GM19395 (cell line): ENCODE results near the gene ECHDC3.
"Not testable (repeated sequence)": the region's sequence is repeated elsewhere in the genome, so short reads cannot be mapped to it uniquely, and the experiment has no call there.

Source experiments
- ATAC-seq: cut with Tn5 transposase; IDR thresholded peaks from one replicate; pipeline ENCODE4 v1.9.1; 2021; ENCODE audit warnings: mild to moderate bottlenecking, moderate library complexity; ENCODE audit not compliant: unreplicated experiment

ECHDC3 gene

DNA sequence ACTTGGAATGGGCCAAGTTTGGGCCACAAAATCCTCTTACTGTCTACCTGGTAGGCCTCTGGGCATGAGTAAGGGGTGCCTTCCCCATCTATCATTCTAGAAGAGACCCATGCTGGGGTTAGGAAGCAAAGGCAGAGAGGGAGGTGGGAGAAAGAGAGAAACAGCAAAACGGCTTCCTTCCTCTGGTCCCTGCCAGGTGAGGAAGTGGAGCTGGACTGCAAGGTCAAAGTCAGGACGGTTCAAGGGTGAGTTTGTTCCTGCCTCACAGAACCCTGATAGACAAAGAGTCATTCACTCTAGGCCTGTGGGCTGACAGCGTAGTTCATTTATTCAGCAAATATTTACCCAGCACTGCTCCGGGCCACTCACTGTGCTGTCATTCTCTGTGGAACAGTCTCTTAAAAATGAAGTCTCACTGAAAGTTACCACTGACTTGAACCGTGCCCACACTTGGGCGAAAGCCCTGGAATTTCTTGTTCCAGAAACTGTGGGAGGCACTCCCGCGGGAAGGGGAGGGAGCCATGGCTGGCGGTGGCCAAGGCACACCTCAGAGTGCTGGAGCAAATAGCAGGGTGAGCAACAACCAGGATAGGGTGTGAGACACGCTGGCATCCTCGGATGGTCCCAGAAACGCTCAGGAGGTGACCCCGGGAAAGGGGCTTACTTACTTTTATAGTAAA, 26.2 kb upstream of the ECHDC3 start:
- ATAC-seq: no peak

DNA sequence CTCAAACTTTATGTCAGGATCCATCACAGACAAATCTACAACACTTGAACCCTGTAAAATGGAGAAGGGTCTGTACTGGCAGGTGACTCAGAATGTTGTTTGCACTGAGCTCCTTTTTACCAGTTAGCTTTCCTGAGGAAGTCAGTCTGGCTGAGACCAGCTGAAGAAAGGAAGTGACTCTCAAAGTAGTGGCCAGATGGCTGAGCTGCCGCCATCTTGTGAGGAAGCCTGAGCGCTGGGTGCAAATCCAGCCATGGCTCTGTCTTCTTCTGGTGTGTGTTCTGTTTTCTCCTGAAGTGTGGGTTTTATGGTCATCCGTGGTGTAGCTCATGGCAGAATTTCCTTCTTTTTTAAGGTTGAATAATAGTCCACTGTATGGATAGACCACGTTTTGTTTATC, 25.5 kb upstream of the ECHDC3 start:
- ATAC-seq: no peak

DNA sequence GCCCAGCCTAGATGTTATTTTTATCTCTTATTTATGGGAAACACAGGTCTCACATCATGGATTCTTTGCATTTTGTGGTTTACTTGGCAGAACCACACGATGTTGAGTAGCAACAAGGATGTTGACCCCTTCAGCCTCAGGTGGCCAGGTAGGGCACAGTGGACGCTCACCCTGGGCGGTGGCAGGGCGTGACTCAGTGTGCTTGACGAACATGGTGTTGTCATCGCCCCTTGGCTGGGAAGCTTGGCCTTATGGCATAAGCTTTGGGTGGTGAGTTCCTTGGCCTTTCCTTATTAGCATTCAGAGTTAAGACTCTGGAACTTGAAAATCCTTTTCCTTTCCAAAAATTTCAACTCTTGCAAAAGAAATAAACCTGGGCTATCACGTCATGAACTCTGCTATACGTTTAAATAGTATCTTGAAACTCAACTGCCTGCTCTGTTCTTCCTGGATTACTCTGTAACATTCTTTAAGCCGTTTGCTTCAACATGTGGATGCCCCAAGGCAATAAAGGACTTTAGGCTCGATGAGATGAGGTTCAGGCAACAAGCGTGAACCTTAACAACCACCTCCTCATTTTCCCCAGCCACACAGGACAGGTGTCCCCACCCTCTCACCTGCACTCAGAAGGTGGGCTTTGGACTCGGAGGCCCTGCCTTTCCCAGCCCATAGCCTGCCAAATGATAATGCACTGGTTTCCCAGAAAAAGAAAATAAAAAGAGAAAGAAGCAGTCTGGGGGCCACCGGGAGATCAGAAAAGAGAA, 22.5 kb upstream of the ECHDC3 start:
- no peak for ATAC-seq

DNA sequence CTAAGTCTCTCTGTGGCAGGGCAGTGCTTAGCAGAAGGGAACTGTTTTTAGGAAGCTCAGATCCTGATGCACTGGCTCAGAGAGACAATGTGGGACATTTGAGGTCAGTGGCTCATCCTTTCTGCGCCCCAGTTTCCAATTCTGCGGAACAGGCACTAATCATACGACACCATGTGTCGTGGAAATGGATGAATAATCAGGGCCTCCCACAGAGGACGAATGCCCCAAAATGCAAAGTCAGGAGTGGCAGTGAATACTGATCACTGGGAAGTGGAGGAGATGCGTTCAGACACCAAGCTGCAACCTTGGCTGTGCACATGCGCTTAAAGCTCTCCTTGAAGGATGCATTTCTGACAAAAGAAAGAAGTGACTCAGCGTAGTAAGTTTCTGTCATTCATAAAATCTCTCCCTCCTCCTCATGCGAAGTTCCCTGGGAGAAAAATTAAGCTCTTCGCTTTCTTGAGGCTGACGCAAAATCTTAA, 21.9 kb upstream of the ECHDC3 start:
- no peak for ATAC-seq

DNA sequence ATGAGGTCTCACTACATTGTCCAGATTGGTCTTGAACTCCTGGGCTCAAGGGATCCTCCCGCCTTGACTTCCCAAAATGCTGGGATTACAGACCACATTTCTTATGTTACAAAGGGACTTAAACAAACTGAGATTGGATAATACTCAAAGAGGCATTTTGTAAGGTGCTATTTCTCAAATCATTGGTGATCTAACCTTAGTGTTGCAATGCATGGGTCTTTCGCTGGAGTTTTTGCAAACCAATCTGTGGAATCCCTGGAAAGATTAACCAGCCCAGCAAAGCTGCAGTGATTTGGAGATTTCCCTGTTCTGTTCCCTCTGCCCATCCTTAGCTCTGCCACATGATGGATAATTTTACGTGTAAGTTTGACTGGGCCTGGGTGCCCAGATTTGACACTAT, 20.4 kb upstream of the ECHDC3 start:
- no peak for ATAC-seq

DNA sequence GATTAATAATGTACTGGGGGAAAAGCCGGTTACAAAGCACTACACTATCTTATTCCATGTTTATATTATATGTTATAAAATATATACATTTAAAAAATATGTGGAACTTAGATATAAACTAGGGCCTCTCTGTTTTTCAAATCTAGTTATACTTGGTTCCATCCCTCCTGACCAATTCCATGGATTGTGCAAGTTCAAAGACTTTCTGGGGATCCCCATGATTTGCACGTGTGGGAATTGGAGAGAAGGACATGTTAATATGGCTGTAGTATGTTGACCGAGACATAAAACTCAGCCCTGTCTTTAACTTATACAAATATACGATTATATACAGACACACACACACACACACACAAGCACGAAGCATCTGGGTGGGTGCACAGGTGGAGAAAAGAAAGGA, 18.8 kb upstream of the ECHDC3 start:
- ATAC-seq: no peak

DNA sequence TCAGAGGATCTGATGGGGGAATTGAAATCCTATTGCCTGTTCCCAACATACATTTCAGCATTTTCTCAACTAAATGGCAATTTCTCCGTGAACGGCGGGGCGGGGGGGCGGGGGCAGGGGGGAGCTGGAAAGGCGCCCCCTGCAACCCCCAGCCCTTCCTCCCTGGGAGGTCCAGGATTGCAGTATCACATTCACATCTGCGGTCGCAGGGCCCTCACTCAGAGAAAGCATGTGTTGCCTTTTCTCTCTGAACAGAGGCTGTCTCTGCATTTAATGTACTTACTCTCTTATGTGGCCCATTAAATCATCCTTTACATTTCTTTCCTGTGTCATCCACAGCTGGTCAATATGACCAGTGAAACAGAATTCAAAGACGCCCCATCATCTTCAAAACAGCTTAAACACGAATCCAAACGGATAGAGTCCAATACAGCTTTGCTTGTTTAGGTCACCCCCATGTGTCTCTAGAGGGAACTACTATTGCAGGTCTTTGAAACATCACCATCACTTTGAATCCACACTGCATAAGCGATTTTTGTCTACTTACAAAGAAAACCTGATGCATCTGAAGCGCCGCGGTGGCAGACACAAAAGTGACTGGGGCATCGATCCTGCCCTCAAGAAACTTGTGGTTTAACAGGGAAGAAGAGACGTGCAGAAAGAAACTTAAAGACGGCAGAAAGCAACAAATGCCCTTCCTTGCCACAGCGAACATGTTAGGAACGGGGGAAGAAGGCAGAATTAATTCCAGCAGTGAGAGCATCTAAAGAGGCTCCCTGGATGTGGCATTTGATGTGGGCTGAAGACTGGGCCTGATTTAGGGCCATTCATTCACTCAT, 17.0 kb upstream of the ECHDC3 start:
- no peak for ATAC-seq

DNA sequence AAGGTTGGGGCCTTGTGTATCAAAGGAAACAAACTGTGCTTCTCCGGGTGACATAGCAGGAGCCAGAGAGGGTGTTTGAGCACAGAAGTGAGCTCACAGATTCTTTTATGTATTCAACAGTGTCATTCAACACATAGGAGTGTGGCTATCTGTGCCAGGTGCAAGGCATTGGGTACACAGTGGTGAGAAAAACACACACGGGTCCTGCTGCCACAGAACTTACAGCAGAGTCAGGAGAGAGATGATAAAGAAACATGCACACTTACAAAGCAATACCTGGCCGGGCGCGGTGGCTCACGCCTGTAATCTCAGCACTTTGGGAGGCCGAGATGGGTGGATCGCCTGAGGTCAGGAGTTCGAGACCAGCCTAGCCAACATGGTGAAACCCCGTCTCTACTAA, 16.3 kb upstream of the ECHDC3 start:
- ATAC-seq: no peak

DNA sequence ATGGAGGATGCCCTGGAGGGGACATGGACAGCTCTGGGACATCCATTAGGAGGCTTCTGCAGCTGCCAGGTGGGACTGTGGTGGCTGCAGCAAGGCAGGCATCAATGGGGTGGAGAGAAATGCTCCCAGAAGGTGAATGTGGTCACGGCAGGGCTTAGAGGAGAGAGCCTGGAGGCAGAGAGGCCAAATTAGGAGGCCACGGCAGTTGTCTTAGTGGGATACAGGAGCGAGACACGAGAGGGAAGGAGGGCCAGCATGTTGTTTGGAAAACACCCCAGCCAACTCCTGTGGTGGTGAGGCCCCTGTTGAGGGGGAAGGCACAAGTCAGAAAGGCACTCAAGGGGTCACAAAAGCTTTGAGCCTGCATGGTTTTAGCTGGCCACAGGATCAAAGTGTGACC, 14.6 kb upstream of the ECHDC3 start:
- no peak for ATAC-seq

DNA sequence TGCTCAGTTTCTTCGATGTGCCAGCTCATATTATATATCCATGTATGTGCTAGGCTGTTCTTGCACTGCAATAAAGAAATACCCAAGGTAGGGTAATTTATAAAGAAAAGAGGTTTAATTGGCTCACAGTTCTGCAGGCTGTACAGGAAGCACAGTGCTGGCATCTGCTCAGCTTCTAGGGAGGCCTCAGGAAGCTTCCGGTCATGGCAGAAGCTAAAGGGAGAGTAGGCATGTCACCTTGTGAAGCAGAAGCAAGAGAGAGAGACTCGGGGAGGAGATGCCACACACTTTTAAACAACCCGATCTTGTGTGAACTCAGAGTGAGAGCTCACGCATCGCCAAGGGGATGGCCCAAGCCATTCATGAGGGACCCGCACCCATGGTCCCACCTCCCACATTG, 13.8 kb upstream of the ECHDC3 start:
- ATAC-seq: no peak

DNA sequence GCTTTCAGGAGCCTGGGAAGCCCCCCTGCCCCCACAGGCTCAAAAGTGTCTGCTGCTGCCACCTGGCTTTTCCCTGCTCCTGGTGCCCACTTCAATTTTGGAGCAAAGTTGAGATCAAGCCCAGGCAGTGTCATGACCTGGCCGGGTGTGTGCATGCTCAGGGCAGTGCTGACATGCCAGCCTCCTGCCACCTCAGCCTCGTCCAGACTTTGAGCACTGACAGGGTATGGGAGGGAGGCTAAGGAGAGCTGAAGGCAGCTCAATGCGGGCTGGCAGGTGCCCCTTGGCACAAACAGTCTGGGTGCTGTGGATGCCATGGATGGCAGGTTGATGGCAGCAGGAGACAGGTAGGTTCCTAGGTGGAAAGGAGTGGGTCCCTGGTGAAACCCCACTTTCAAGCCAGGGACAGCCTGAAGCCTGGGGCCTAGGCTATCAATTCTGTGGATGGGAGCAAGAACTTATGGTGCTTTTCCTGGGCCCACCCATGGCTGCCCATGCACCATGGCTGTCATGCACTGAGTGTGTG, 12.3 kb upstream of the ECHDC3 start:
- no peak for ATAC-seq

DNA sequence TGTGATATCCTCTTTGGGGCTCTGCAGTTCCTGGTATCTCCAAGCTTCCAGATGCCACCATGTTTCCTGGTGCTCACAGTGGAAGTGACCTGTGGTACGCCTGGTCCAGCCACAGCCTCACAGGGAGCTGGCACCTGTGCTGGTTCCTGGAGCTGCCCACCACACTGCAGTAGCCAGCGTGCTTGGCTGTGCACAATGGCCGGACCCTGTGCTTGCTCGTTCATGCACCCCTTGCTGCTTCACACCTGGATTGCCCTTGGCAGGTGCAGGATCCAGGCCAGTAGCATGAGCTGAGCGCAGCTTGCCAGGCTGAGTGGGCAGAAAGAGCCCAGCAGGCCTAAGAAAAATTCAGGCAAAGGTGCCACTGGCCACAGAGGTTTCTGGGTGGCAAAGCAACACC, 11.4 kb upstream of the ECHDC3 start:
- no peak for ATAC-seq

DNA sequence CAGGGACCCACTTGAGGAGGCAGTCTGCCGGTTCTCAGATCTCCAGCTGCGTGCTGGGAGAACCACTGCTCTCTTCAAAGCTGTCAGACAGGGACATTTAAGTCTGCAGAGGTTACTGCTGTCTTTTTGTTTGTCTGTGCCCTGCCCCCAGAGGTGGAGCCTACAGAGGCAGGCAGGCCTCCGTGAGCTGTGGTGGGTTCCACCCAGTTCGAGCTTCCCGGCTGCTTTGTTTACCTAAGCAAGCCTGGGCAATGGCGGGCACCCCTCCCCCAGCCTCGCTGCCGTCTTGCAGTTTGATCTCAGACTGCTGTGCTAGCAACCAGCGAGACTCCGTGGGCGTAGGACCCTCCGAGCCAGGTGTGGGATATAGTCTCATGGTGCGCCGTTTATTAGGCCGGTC, 5.4 kb upstream of the ECHDC3 start:
- not testable (repeated sequence) for ATAC-seq

DNA sequence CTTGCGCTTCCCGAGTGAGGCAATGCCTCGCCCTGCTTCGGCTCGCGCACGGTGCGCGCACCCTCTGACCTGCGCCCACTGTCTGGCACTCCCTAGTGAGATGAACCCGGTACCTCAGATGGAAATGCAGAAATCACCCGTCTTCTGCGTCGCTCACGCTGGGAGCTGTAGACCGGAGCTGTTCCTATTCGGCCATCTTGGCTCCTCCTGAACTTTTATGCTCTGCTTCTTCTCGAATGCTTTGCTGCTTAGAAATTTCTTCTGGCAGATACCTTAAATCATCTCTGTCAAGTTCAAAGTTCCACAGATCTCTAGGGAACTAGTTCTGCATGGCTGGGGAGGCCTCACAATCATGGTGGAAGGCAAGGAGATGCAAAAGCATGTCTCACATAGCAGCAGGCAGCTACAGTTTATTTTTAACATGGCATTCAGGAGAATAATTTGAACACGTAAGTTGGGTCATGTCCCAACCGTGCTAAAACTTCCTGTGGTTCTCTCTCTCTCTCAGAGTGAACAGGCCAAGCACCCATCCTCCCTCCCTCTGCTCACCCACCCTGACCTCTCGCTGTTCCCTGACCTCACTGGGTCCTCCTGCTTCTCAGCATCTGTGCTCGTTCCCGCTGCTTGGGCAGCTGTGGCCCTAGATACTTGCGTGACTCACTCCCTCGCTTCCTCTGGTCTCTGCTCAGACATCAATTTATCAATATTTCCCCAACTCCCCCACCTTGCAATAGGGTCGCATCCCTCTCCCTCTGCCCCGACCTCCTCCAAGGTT, 4.7 kb upstream of the ECHDC3 start:
- ATAC-seq: not testable (repeated sequence)

DNA sequence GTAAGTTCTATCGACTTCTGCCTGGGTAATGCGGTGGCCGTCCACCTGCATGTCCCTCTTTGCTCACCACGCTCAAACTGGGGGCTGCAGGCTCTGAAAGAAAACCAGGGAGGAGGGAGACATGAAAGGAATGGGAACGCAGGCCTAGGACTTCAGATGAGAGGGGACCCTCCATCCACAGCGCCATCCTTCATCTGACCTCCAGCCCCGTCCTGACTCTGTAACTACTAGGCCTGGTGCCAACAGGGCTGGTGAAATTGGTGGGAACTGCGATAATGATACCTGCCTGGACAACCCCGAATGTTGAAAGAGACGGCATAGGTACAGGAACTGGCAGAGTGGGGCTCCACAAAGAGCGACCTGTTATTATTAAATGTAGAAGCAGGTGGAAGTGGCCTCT, 1.3 kb upstream of the ECHDC3 start:
- no peak for ATAC-seq

DNA sequence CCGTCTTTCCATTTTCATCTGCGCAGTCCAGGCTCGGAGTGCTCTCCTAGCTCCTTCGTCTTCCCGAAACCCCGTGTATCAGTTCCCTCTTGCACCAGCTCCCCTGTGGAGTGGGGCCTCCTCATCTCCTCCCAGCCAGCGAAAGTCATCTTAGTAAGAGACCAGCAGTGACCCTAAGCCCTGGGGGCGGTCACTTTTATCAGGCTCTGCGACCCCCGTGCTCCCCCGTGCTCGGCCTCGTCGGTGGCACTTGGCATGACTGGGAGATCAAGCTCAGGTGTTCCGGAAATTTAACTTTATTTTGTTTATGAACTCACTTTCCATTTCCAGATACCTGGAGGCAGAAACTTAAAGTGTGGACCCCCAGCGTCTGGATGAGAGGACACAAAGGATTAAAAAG, 574 bp upstream of the ECHDC3 start:
- ATAC-seq: no peak

DNA sequence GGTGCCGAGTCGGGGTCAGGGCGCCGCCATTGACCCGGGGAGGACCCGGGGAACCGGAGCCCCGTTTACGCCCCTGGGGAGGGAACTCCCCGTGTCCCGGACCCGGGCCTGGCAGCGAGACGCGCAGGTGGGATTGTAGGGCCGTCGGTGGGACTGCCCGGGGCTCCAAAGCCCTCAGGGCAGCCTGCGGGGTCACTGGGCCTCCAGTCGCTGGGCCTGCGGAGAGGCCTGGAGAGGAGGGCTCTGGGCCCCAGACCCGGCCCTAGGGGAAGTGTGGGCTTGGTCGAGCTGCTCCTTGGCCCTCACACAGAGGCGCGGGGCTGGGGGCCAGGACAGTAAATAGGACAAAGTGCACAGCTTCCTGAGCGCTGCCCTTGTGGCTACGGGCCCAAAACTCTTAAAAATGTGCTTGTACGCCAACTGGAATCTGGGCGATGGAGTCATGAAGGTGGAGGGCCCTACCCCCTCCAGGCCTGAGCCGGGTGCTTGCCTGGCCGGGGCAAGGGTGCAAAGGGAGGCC, 657 bp downstream of the ECHDC3 start:
- ATAC-seq: no peak

DNA sequence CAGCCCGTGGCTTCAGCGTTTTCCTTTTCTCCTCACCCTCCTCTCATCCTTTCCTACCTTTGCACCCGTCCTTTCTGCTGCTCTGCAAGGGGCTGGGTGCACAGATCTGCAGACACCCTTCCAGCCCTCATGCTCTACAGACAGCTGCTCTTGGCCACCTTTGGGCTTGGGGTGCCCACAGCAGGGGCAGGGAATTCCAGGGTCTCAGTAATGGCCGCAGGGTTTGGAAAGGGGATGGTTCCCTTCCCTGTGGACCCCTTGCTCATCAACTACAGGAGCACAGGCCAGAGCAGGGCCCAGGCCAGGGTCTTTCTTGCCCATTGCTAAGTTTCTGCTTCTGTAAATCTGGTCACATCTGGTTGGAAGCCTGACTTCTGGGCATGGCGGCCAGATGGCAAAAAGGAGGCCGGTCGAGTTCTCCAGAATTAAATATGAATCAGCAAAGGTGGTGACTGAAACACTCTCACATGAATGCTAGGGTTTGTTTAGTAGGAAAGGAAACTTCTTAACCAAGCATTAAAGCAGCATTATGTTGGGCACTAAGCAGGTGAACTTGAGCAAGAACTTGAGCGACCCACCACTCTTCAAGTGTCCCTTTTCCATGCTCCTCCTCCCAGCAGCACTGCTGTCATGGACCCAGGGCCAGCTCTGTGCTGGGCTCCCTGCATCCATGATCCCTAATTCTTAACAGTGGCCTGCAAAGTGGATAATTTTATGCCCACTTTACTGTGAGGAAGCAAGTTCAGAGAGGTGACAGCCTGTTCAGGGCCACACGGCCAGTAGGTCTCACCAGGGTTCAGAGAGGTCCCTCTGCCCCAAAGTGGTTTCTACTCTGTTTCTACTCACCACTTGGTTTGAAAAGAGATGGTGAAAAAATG, 1.5 kb downstream of the ECHDC3 start:
- ATAC-seq: no peak

DNA sequence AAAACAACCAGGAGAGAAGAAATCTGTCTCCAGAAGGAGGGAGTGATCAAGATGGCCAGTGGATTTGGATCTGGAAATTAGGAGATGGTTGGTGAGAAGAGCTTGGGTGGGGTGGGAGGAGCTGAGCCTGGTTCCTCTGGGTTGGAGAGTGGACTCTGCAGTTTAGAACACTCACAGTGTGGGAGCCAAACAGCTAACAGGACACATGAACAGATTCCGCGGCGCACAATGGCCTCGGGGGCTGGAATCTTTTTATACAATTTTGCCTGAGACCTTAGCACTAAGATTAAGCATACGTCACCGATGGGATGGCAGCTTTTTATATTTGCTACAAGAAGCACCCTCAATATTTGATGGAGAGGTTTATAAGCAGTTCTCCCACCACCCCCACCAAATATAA, 2.9 kb downstream of the ECHDC3 start:
- no peak for ATAC-seq
